SK-N-MC (cell line): Measurements from ENCODE around the gene SLC9A7.

Experiments
- DNase-seq: peaks from one replicate; pipeline ENCODE4 v3.0.0-alpha.2; 2011; ENCODE audit warnings: low read depth, low spot score
- H3K27ac ChIP-seq: fragments of 200-600 bp; sonication (generic); 2 replicates; pipeline ENCODE4 v1.5.1; 2016; ENCODE audit warnings: mixed run types
- H3K36me3 ChIP-seq: fragments of 200-600 bp; sonication (generic); 2 replicates; pipeline ENCODE4 v1.6.1; 2017; ENCODE audit warnings: antibody characterized with exemption, low read length, mixed read lengths; ENCODE audit not compliant: insufficient read depth
- H3K4me3 ChIP-seq: fragments of 200-600 bp; sonication (generic); 2 replicates; pipeline ENCODE4 v1.5.1; 2016
- H3K9ac ChIP-seq: fragments of 200-600 bp; sonication (generic); 2 replicates; pipeline ENCODE4 v1.8.0; 2017; ENCODE audit warnings: mixed run types, mixed read lengths; ENCODE audit not compliant: insufficient read length
- H3K9me3 ChIP-seq: fragments of 200-600 bp; sonication (generic); 2 replicates; pipeline ENCODE4 v1.6.1; 2017; ENCODE audit warnings: low read depth, mild to moderate bottlenecking, antibody characterized with exemption, low read length, moderate library complexity, mixed read lengths
- EZH2 ChIP-seq: fragments of 200-600 bp; sonication (generic); IDR thresholded peaks from one replicate; pipeline ENCODE4 v1.6.1; 2017; ENCODE audit warnings: antibody characterized with exemption
- FOXP2 ChIP-seq: optimal IDR thresholded peaks from 2 replicates; pipeline ENCODE3; 2011; ENCODE audit warnings: mild to moderate bottlenecking, moderate library complexity; ENCODE audit not compliant: insufficient read depth; ENCODE audit errors: extremely low read length, control extremely low read depth
- POLR2AphosphoS5 ChIP-seq: IDR thresholded peaks from 2 replicates; pipeline ENCODE4 v1.6.1; 2012; ENCODE audit warnings: mild to moderate bottlenecking, low read depth, low read length, borderline replicate concordance

SLC9A7 gene

DNA sequence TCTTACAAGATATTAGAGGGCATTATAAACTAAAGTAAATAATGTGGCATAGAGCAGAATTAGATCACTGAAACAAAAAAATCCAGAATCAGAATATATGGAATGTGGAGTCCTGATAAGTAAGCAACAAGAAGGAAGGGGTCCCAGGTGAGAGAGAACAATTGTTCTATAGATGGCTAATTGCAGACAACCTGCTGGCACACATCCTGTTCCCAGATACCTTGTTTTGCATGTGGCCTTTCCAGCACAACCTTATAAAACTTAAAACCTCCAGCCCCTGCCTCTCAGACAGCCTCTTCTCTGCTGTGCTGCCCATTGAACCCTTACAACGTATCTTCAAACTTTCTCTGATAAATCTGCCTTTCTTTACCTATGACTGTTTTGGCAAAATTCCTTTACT lies 209.0 kb downstream of the SLC9A7 start:
- Histone ChIP-seq H3K27ac (no peak overlapping the region), H3K4me3 (no peak overlapping the region), H3K9me3 (no peaks in the 10 kb centered on the region), H3K36me3 (peaks cover 18% of the 10 kb centered on the region), H3K9ac (no peak overlapping the region)
- DNase-seq = no peak
- TF ChIP-seq EZH2 (no peak), FOXP2 (no peak), POLR2AphosphoS5 (no peak)
